ENCODE results near the gene TMEM53. TPM values are rescaled to one million over a fixed set of nuclear protein-coding genes. Genes with fewer than 3 reads are reported as not detected.

Gene TMEM53
- total RNA-seq, 1 donor from 2014 or later, result 6.6 TPM

GRCh38 chr1:44714944-44715571, 40.8 kb upstream of the TMEM53 start:
- Mint-ChIP-seq H3K36me3 (ENCODE audit: unreplicated experiment) (no peaks in the 10 kb centered on the region), H3K9me3 (ENCODE audit: unreplicated experiment) (no peaks in the 10 kb centered on the region), H3K4me3 (ENCODE audit: unreplicated experiment) (no peak overlapping the region), H3K27me3 (ENCODE audit: unreplicated experiment) (peaks cover 34% of the 10 kb centered on the region), H3K27ac (ENCODE audit: unreplicated experiment) (no peak overlapping the region), H3K4me1 (ENCODE audit: unreplicated experiment) (peaks cover 2% of the 10 kb centered on the region)
- peak; percentile 91 for TF ChIP-seq CTCF (IDR thresholded peaks at IDR 0.05)
- no peak for DNase-seq (ENCODE audit: extremely low spot score, unreplicated experiment)

- peaks cover 34% of the 10 kb centered on the region for H3K27me3 Mint-ChIP-seq (ENCODE audit: unreplicated experiment)
- no peak for TF ChIP-seq CTCF (IDR thresholded peaks at IDR 0.05)
- no peaks in the 10 kb centered on the region for H3K9me3 Mint-ChIP-seq (ENCODE audit: unreplicated experiment)
- no peaks in the 10 kb centered on the region for H3K36me3 Mint-ChIP-seq (ENCODE audit: unreplicated experiment)
- no peak overlapping the region for H3K4me3 Mint-ChIP-seq (ENCODE audit: unreplicated experiment)
- DNase-seq (ENCODE audit: extremely low spot score, unreplicated experiment), result no peak
- no peak overlapping the region for H3K27ac Mint-ChIP-seq (ENCODE audit: unreplicated experiment)
- peaks cover 2% of the 10 kb centered on the region for H3K4me1 Mint-ChIP-seq (ENCODE audit: unreplicated experiment)
Observed at GRCh38 chr1:44714532-44714931, 40.3 kb upstream of the TMEM53 start.

- H3K4me1 Mint-ChIP-seq (ENCODE audit: unreplicated experiment), result peaks cover 2% of the 10 kb centered on the region
- peaks cover 34% of the 10 kb centered on the region for H3K27me3 Mint-ChIP-seq (ENCODE audit: unreplicated experiment)
- H3K27ac Mint-ChIP-seq (ENCODE audit: unreplicated experiment), result no peak overlapping the region
- TF ChIP-seq CTCF (IDR thresholded peaks at IDR 0.05), result no peak
- H3K9me3 Mint-ChIP-seq (ENCODE audit: unreplicated experiment), result no peaks in the 10 kb centered on the region
- no peak overlapping the region for H3K4me3 Mint-ChIP-seq (ENCODE audit: unreplicated experiment)
- DNase-seq (ENCODE audit: extremely low spot score, unreplicated experiment), result no peak
- no peaks in the 10 kb centered on the region for H3K36me3 Mint-ChIP-seq (ENCODE audit: unreplicated experiment)
Observed at GRCh38 chr1:44713321-44713781, 39.1 kb upstream of the TMEM53 start.

- Mint-ChIP-seq H3K36me3 (ENCODE audit: unreplicated experiment) (no peaks in the 10 kb centered on the region), H3K4me3 (ENCODE audit: unreplicated experiment) (no peak overlapping the region), H3K27ac (ENCODE audit: unreplicated experiment) (no peak overlapping the region), H3K4me1 (ENCODE audit: unreplicated experiment) (peaks cover 12% of the 10 kb centered on the region), H3K27me3 (ENCODE audit: unreplicated experiment) (peaks cover 15% of the 10 kb centered on the region), H3K9me3 (ENCODE audit: unreplicated experiment) (no peaks in the 10 kb centered on the region)
- TF ChIP-seq CTCF (IDR thresholded peaks at IDR 0.05), result peak; percentile 64
- DNase-seq (ENCODE audit: extremely low spot score, unreplicated experiment), result no peak
Observed at GRCh38 chr1:44707959-44708831, 33.9 kb upstream of the TMEM53 start.
